ENCODE data around the gene PNPLA7. TPM values are rescaled to one million over a fixed set of nuclear protein-coding genes. Genes with fewer than 3 reads are reported as not detected.

PNPLA7 gene
- total RNA-seq, 1 experiment from 2014 or later: 1.8 TPM

- H3K4me3 ChIP-seq (replicated peaks in 1 of 2; ENCODE audit: low read depth in 1 of 2, low read length in 2 of 2): no peak overlapping the region
- no peak overlapping the region for H3K27ac ChIP-seq (ENCODE audit: low read depth, low read length)
- no peaks in the 10 kb centered on the region for H3K36me3 ChIP-seq (ENCODE audit: control insufficient read depth in 1 of 2, insufficient read depth in 2 of 2, low read length in 2 of 2)
- ChIA-PET RAD21 (ENCODE audit: low non-redundant PET in 1 of 2, low total read pairs in 2 of 2, uncharacterized antibody in 2 of 2, unreplicated experiment in 2 of 2) (no interaction called here), CTCF (no interaction called here), POLR2A (no interaction called here)
- no peaks in the 10 kb centered on the region for H4K20me1 ChIP-seq (ENCODE audit: insufficient read depth)
- no peaks in the 10 kb centered on the region for H3K79me2 ChIP-seq (ENCODE audit: insufficient read depth, low read length)
- H3K27me3 ChIP-seq (ENCODE audit: insufficient read depth, low read length): no peaks in the 10 kb centered on the region
- H3K4me1 ChIP-seq (ENCODE audit: control insufficient read depth in 1 of 2, insufficient read depth in 2 of 2, low read length in 2 of 2): peaks cover 0 to 6% of the 10 kb centered on the region in 2 experiments; a peak in 1 of 4 replicates
- H3K9me2 ChIP-seq (ENCODE audit: insufficient read depth): no peaks in the 10 kb centered on the region
- DNase-seq (ENCODE audit: low read depth, low spot score) (no peak), ATAC-seq (no peak)
- TF ChIP-seq ELF1 (IDR thresholded peaks at IDR 0.05; ENCODE audit: borderline replicate concordance, low read depth) (no peak), CEBPB (IDR thresholded peaks at IDR 0.05; ENCODE audit: low read depth) (no peak), YY1 (IDR thresholded peaks at IDR 0.05; ENCODE audit: extremely low read depth, insufficient replicate concordance, low read depth, low read length) (no peak)
- H3K4me2 ChIP-seq (ENCODE audit: low read length): no peak overlapping the region
- H3K9me3 ChIP-seq (ENCODE audit: control insufficient read depth in 1 of 2, insufficient read depth in 1 of 2, low read depth in 1 of 2, low read length in 2 of 2): no peaks in the 10 kb centered on the region
- intact Hi-C loops (cut with micrococcal nuclease): no loop called here
- BruUV-seq (replicated peaks): no TSS peak
- no peak overlapping the region for H3K9ac ChIP-seq (ENCODE audit: low read length)
- H2AFZ ChIP-seq (ENCODE audit: low read depth, low read length, poor library complexity, severe bottlenecking): no peak overlapping the region
Measured at GRCh38 chr9:137485343-137486140, 64.7 kb downstream of the PNPLA7 start.

GRCh38 chr9:137484551-137485315 is 65.5 kb downstream of the PNPLA7 start:
- no peaks in the 10 kb centered on the region for H4K20me1 ChIP-seq (ENCODE audit: insufficient read depth)
- H3K4me1 ChIP-seq (ENCODE audit: control insufficient read depth in 1 of 2, insufficient read depth in 2 of 2, low read length in 2 of 2): peaks cover 0 to 6% of the 10 kb centered on the region in 2 experiments; a peak in 1 of 4 replicates
- H3K79me2 ChIP-seq (ENCODE audit: insufficient read depth, low read length): no peaks in the 10 kb centered on the region
- CTCF ChIA-PET: no interaction called here
- RAD21 ChIA-PET (ENCODE audit: low non-redundant PET in 1 of 2, low total read pairs in 2 of 2, uncharacterized antibody in 2 of 2, unreplicated experiment in 2 of 2): no interaction called here
- POLR2A ChIA-PET: no interaction called here
- H3K9me2 ChIP-seq (ENCODE audit: insufficient read depth): no peaks in the 10 kb centered on the region
- H3K27me3 ChIP-seq (ENCODE audit: insufficient read depth, low read length): no peaks in the 10 kb centered on the region
- H2AFZ ChIP-seq (ENCODE audit: low read depth, low read length, poor library complexity, severe bottlenecking): no peak overlapping the region
- H3K4me2 ChIP-seq (ENCODE audit: low read length): no peak overlapping the region
- no peak overlapping the region for H3K27ac ChIP-seq (ENCODE audit: low read depth, low read length)
- no peak for ATAC-seq
- DNase-seq (ENCODE audit: low read depth, low spot score): no peak
- no peak overlapping the region for H3K9ac ChIP-seq (ENCODE audit: low read length)
- H3K4me3 ChIP-seq (replicated peaks in 1 of 2; ENCODE audit: low read depth in 1 of 2, low read length in 2 of 2): no peak overlapping the region
- H3K36me3 ChIP-seq (ENCODE audit: control insufficient read depth in 1 of 2, insufficient read depth in 2 of 2, low read length in 2 of 2): no peaks in the 10 kb centered on the region
- H3K9me3 ChIP-seq (ENCODE audit: control insufficient read depth in 1 of 2, insufficient read depth in 1 of 2, low read depth in 1 of 2, low read length in 2 of 2): no peaks in the 10 kb centered on the region
- intact Hi-C loops (cut with micrococcal nuclease): no loop called here
- no TSS peak for BruUV-seq (replicated peaks)
- TF ChIP-seq MAX (IDR thresholded peaks at IDR 0.05) (no peak), SIN3A (IDR thresholded peaks at IDR 0.05; ENCODE audit: low read depth) (no peak), YY1 (IDR thresholded peaks at IDR 0.05; ENCODE audit: extremely low read depth, insufficient replicate concordance, low read depth, low read length) (no peak), SP1 (IDR thresholded peaks at IDR 0.05; ENCODE audit: low read depth) (no peak), TCF7L2 (IDR thresholded peaks at IDR 0.05; ENCODE audit: borderline replicate concordance, extremely low read depth, insufficient read depth, insufficient read length) (no peak), EZH2phosphoT487 (IDR thresholded peaks at IDR 0.05; ENCODE audit: borderline replicate concordance) (no peak), ZBTB33 (IDR thresholded peaks at IDR 0.05; ENCODE audit: extremely low read depth, insufficient replicate concordance, low read length) (no peak), REST (IDR thresholded peaks at IDR 0.05; ENCODE audit: low read depth) (no peak), JUND (IDR thresholded peaks at IDR 0.05) (no peak), CEBPB (IDR thresholded peaks at IDR 0.05; ENCODE audit: low read depth) (no peak), EGR1 (IDR thresholded peaks at IDR 0.05; ENCODE audit: low read depth) (no peak)
